IPS-15b (cell line): Measurements from ENCODE around the gene DCST1.
"Not testable (repeated sequence)": the region's sequence is repeated elsewhere in the genome, so short reads cannot be mapped to it uniquely, and the experiment has no call there.

Experiments used
- H3K27me3 ChIP-seq: one replicate; pipeline ENCODE4 v1.6.1; 2013; ENCODE audit warnings: low read length; ENCODE audit not compliant: control insufficient read depth, insufficient read depth
- H3K36me3 ChIP-seq: one replicate; pipeline ENCODE4 v1.6.1; 2013; ENCODE audit warnings: low read length; ENCODE audit not compliant: control insufficient read depth, insufficient read depth
- H3K4me1 ChIP-seq: one replicate; pipeline ENCODE4 v1.6.1; 2013; ENCODE audit warnings: mild to moderate bottlenecking, low read length; ENCODE audit not compliant: control insufficient read depth, insufficient read depth
- H3K4me3 ChIP-seq: one replicate; pipeline ENCODE4 v1.5.1; 2013; ENCODE audit warnings: low read depth, low read length
- H3K9ac ChIP-seq: one replicate; pipeline ENCODE4 v1.6.1; 2013; ENCODE audit warnings: low read depth, mild to moderate bottlenecking, low read length
- H3K9me3 ChIP-seq: one replicate; pipeline ENCODE4 v1.6.1; 2013; ENCODE audit warnings: mild to moderate bottlenecking, low read length; ENCODE audit not compliant: control insufficient read depth, insufficient read depth

Gene DCST1

GRCh38 chr1:155033524-155033923 is at the start of gene DCST1, which contains the start of gene DCST2:
TSS of gene DCST1 (plus strand) at chr1:155033824. CDS start at chr1:155034037, 213 bp downstream.
TSS of gene DCST2 (minus strand) at chr1:155033781. CDS start at chr1:155033701, 80 bp downstream.
- no peak within 1 kb of the TSS for H3K9ac ChIP-seq
- no peak within 1 kb of the TSS for H3K4me3 ChIP-seq
- H3K9me3 ChIP-seq = no peaks in the 10 kb centered on the region
- H3K27me3 ChIP-seq = peaks cover 2% of the 10 kb centered on the region
- H3K36me3 ChIP-seq = no peaks in the 10 kb centered on the region
- H3K4me1 ChIP-seq = no peaks in the 10 kb centered on the region

DNA sequence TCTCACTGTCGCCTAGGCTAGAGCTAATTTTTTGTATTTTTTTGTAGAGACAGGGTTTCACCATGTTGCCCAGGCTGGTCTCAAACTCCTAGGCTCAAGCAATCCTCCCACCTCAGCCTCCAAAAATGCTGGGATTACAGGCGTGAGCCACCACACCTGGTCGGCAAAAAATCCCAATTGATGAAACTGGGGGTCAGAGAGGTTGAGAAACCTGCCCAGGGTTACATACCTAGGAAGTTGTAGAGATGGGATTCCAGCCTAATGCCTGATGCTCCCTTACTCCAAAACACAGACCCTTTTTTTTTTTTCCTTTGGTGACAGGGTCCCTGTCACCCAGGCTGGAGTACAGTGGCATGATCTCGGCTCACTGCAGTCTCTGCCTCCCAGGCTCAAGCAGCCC is 46.9 kb upstream of the DCST1 start:
- H3K36me3 ChIP-seq = peaks cover 41% of the 10 kb centered on the region
- H3K9me3 ChIP-seq, H3K9ac ChIP-seq, H3K4me3 ChIP-seq, H3K27me3 ChIP-seq, H3K4me1 ChIP-seq: not testable (repeated sequence)

DNA sequence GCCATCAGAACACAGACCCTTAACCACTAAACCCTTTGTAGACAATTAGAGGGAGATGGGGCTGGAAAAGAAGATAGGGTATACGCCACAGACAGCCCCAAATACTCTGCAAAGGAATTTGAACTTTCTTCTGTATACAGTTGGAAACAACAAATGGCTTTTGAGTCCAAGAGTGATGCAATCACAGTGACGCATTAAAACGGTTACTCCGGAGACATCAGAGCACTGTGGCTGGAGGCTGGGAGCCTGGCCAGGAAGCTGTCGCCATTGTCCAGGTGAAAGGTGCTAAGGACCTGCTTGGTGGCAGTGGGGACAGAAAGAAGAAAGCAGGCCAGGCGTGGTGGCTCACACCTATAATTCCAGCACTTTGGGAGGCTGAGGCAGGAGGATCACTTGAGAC is 46.3 kb upstream of the DCST1 start:
- Histone ChIP-seq H3K27me3 (no peaks in the 10 kb centered on the region), H3K9me3 (no peaks in the 10 kb centered on the region), H3K9ac (no peak overlapping the region), H3K4me3 (no peak overlapping the region), H3K4me1 (peaks cover 3% of the 10 kb centered on the region), H3K36me3 (peaks cover 41% of the 10 kb centered on the region)

DNA sequence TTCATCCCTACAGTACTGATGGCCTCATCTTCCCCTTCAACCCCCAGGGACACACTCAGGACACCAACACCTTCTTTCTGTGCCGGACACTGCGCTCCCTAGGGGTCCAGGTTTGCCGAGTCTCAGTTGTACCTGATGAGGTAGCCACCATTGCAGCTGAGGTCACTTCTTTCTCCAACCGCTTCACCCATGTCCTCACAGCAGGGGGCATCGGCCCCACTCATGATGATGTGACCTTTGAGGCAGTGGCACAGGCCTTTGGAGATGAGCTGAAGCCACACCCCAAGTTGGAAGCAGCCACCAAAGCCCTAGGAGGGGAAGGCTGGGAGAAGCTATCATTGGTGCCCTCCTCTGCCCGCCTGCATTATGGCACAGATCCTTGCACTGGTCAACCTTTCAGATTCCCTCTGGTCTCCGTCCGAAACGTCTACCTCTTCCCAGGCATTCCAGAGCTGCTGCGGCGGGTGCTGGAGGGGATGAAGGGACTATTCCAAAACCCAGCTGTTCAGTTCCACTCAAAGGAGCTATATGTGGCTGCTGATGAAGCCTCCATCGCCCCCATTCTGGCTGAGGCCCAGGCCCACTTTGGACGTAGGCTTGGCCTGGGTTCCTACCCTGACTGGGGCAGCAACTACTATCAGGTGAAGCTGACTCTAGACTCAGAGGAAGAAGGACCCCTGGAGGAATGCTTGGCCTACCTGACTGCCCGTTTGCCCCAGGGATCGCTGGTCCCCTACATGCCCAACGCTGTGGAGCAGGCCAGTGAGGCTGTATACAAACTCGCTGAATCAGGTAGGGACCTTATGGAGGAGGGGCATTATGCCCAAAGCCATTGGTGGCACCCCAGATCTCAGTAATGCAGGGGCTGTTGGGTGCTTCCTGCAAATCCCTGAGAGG is 45.3 kb upstream of the DCST1 start:
- Histone ChIP-seq H3K36me3 (peaks cover 41% of the 10 kb centered on the region), H3K9me3 (no peaks in the 10 kb centered on the region), H3K4me3 (no peak overlapping the region), H3K27me3 (no peaks in the 10 kb centered on the region), H3K9ac (no peak overlapping the region), H3K4me1 (peaks cover 3% of the 10 kb centered on the region)

GRCh38 chr1:154989195-154989860 is 44.3 kb upstream of the DCST1 start:
- Histone ChIP-seq H3K27me3 (no peaks in the 10 kb centered on the region), H3K4me3 (no peak overlapping the region), H3K36me3 (peaks cover 41% of the 10 kb centered on the region), H3K4me1 (peaks cover 3% of the 10 kb centered on the region), H3K9me3 (no peaks in the 10 kb centered on the region), H3K9ac (no peak overlapping the region)

DNA sequence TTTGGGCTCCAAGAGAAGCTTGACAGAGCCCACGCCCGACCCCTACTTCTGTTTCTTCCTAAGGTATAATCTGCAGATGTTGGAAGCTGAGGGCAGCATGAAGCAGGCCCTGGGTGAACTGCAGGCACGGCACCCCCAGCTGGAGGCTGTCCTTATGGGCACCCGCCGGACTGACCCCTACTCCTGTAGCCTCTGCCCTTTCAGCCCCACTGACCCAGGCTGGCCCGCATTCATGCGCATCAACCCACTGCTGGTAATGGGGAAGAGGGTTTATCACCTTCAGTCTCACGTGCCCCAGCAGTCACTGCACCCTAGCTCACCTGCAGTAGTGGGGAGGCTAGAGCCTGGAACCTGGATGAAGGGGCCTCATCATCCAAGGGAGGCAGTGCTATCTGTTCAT is 43.3 kb upstream of the DCST1 start:
- Histone ChIP-seq H3K4me1 (peaks cover 3% of the 10 kb centered on the region), H3K9ac (no peak overlapping the region), H3K4me3 (no peak overlapping the region), H3K36me3 (peaks cover 41% of the 10 kb centered on the region), H3K27me3 (no peaks in the 10 kb centered on the region), H3K9me3 (no peaks in the 10 kb centered on the region)

DNA sequence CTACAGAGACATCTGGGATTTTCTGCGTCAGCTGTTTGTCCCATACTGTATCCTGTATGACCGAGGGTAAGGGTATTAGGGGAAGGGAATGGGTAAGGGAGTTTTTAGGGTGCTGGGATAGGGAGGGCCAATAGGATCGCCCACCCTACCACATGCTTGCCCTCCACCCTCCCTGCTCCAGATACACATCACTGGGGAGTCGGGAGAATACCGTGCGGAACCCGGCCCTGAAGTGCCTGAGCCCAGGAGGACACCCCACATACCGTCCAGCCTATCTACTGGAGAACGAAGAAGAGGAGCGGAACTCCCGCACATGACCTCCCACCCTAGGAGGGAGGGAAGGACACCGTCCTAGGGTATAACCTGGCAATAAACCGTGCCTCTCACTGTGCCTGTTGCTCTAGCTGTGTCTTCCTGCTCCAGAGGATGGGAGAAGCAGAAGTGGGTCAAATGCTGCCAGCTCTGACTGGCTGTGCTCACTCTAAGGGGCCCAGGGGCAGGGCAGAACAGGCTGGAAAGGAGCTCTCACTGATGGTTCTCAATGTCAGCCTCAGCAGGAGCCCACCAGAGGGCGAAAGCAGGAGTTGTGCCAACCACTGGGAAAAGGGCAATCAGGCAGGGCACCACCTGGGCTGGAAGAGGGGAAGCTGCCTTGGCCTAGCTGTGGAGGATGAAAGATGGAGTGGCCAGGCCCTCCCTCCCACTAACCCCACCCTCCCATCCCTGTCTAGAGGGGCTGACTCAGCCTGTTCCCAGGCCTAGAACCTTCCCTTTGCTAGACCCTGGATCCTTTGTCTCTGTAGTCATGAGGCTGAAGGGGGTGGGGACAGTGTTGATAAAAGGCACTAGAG is 40.7 kb upstream of the DCST1 start:
- Histone ChIP-seq H3K27me3 (peaks cover 4% of the 10 kb centered on the region), H3K4me1 (peaks cover 3% of the 10 kb centered on the region), H3K36me3 (peaks cover 29% of the 10 kb centered on the region), H3K4me3 (no peak overlapping the region), H3K9me3 (no peaks in the 10 kb centered on the region), H3K9ac (no peak overlapping the region)

DNA sequence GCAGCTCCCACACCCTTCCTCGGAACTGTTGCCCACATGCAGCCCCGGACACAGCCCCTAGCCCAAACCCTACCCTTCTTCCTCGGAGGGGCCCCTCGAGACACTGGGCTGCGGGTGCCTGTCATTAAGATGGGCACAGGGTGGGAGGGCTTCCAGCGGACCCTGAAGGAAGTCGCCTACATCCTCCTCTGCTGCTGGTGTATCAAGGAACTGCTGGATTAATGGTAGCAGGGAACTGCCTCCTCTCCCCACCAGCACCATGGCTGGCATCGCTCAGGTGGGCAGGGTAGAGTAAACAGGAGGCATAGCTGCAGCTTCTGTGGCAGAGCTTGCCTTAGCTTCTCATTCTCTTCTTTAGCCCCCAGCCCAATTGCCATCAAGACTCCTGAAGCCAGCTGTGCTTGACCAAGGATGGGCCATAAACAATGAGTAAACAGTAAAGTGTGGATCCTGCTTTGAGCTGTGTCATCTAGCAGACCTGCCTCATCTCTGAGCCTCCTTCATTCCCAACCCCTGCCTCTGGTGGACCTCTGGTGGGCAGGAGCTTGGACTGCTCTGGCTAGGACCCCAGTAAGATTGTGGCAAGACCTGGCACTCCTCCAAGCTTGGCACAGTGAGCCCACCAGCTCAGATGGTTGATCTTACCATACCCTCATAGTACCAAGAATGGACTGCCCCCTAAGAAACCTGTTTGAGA is 39.9 kb upstream of the DCST1 start, which contains the start of gene LENEP:
Gene LENEP (plus strand): TSS at position 15 of the 697 bp plus-strand sequence. CDS start 22 bp downstream, at position 37.
- H3K4me1 ChIP-seq = peaks cover 3% of the 10 kb centered on the region
- H3K9ac ChIP-seq = no peak within 1 kb of the TSS
- peaks cover 21% of the 10 kb centered on the region for H3K36me3 ChIP-seq
- no peak within 1 kb of the TSS for H3K4me3 ChIP-seq
- H3K27me3 ChIP-seq = peaks cover 5% of the 10 kb centered on the region
- no peaks in the 10 kb centered on the region for H3K9me3 ChIP-seq

DNA sequence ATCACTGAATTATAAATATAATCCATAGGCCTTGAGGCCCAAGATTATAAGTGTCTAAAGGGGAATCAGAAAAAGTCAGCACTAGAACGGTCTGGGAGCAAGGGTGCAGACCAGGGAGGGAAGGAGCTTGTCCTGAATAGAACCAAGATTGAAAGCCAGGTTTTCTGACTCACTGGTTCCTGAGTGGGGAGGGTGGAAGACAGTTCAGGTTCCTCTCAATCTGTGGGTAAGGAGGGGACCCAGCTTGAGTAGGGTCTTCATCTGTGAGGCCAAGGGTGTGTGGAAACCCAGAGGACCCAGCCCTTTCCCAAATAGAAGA is 39.4 kb upstream of the DCST1 start:
- H3K9ac ChIP-seq = no peak overlapping the region
- no peak overlapping the region for H3K4me3 ChIP-seq
- H3K27me3 ChIP-seq = peaks cover 5% of the 10 kb centered on the region
- H3K36me3 ChIP-seq = peaks cover 16% of the 10 kb centered on the region
- H3K9me3 ChIP-seq = no peaks in the 10 kb centered on the region
- H3K4me1 ChIP-seq = peaks cover 3% of the 10 kb centered on the region

DNA sequence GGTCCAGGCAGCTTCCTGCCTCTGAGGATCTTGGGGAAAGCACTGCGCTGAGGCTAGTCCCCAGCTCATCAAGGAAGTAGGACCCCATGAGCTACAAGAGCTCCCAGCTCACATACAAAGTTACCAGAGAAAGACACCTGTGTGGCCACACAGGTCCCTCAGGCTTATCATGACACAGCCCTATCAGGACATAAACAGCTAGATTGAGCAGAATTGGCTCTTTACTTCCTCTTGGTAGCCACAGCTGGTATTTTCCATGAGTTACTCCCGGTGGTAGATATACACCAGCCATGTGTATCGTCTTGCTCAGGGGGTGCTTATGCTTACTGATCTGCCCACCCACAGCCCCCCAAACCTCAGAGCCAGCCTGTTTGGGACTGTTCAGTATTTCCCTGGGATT is 39.0 kb upstream of the DCST1 start:
- Histone ChIP-seq H3K27me3 (peaks cover 5% of the 10 kb centered on the region), H3K9me3 (no peaks in the 10 kb centered on the region), H3K4me3 (no peak overlapping the region), H3K4me1 (peaks cover 3% of the 10 kb centered on the region), H3K9ac (no peak overlapping the region), H3K36me3 (peaks cover 12% of the 10 kb centered on the region)
